HG03060 (cell line): Measurements from ENCODE around the gene LTBP4.
"Not testable (repeated sequence)": the region's sequence is repeated elsewhere in the genome, so short reads cannot be mapped to it uniquely, and the experiment has no call there.

Experiments used
- ATAC-seq: cut with Tn5 transposase; IDR thresholded peaks from one replicate; pipeline ENCODE4 v1.9.1; 2021; ENCODE audit warnings: low read depth, moderate number of reproducible peaks; ENCODE audit not compliant: unreplicated experiment

Gene LTBP4

GRCh38 chr19:40576585-40577451 is 24.4 kb upstream of the LTBP4 start, which contains the start of gene SHKBP1:
SHKBP1 (plus strand) TSS chr19:40576873; CDS start chr19:40576900, 27 bp downstream.
- peak; percentile 69 for ATAC-seq

- no peak for ATAC-seq
Measured at GRCh38 chr19:40578442-40578908, 22.7 kb upstream of the LTBP4 start.

DNA sequence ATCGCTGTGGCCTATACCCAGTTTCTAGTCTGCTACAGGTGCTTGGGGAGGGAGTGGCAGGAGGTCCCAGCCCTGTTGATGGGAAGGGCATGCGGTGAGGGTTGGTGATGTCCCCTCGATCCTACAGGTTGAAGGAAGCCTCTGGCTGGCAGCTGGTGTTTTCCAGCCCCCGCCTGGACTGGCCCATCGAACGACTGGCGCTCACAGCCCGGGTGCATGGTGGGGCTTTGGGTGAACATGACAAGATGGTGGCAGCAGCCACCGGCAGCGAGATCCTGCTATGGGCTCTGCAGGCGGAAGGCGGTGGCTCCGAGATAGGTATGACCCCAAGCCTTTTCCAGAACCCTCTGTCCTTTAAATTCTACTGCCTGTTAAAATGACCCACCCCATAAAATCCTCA is 20.6 kb upstream of the LTBP4 start:
- no peak for ATAC-seq

GRCh38 chr19:40581531-40581930 is 19.6 kb upstream of the LTBP4 start:
- no peak for ATAC-seq

- no peak for ATAC-seq
Measured at GRCh38 chr19:40582467-40582866, 18.7 kb upstream of the LTBP4 start.

DNA sequence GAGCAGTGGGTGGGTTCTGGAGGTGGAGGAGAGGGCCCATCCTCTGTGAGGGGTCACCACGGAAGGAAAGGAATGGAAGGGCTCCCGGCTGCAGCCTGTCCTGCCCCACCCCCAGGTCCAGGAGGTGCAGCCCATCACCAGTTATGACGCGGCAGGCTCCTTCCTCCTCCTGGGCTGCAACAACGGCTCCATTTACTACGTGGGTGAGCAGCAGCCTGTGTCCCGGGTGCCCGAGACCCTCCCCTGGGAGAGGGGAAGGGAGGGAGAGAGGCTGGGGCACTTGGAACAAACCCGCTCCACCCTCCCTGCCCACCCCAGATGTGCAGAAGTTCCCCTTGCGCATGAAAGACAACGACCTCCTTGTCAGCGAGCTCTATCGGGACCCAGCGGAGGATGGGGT is 17.9 kb upstream of the LTBP4 start:
- no peak for ATAC-seq

GRCh38 chr19:40584007-40584406 is 17.2 kb upstream of the LTBP4 start:
- ATAC-seq = no peak

- ATAC-seq = no peak
Measured at GRCh38 chr19:40585241-40585981, 15.8 kb upstream of the LTBP4 start.

GRCh38 chr19:40585982-40586422 is 15.2 kb upstream of the LTBP4 start:
- no peak for ATAC-seq

DNA sequence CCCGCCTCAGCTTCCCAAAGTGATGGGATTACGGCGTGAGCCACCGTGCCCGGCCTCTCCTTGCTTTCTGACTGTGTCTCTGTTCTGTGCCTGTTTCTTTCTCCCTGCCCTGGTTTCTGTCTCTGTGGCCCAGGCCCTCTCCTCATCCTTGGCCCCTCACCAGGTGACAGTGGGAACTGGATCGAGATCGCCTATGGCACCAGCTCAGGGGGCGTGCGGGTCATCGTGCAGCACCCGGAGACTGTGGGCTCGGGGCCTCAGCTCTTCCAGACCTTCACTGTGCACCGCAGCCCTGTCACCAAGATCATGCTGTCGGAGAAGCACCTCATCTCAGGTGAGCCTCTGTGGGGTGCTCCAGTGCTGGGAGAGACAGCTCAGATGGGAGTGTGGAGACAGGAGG is 14.6 kb upstream of the LTBP4 start:
- ATAC-seq = no peak

- no peak for ATAC-seq
Measured at GRCh38 chr19:40588110-40588854, 12.9 kb upstream of the LTBP4 start.

GRCh38 chr19:40588926-40589569 is 12.1 kb upstream of the LTBP4 start:
- no peak for ATAC-seq

GRCh38 chr19:40589591-40590429 is 11.4 kb upstream of the LTBP4 start:
- no peak for ATAC-seq

- ATAC-seq = no peak
Measured at GRCh38 chr19:40590464-40591265, 10.5 kb upstream of the LTBP4 start.

GRCh38 chr19:40591724-40592123 is 9.4 kb upstream of the LTBP4 start:
- ATAC-seq = not testable (repeated sequence)

- no peak for ATAC-seq
Measured at GRCh38 chr19:40592170-40592569, 9.0 kb upstream of the LTBP4 start.

DNA sequence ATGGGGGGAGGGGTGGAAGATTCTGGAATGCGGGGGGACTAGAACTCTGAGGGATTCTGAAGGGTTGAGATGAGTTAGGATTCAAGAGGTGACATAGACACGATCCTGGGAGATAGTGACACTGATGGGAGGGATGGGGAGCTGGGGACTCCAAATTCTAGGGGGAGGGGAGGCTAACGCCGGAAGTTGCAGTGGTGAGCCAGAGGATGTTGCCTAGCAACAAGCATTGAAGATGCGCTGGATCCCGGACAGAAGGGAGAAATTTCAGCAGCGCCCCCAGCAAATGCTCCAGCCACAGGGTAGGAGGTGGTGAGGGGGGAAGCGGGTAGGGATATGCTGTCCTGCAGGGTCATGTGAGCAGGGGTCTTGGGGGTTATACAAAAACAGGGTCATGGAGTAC is 6.9 kb upstream of the LTBP4 start:
- ATAC-seq = no peak

DNA sequence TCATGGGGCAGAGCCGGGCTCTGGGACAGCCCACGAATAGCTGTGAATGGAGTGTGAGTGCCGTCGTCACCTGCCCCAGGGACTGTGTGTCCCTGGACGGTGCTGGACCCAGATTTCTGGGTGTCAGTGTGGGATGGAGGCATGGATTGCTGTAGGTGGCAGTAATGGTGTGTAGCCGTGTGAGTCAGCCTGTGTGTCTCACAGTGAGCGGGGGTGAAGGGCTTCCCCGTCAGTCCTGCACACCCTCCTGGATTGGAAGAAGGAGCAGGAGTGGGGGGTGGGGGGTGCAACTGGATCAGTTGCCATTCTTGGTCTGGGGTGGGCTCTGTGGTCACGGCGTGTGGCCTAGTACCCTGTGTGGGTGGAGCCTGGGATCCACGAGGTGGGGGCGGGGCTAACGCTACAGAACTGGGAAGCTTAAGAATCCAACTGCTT is 6.5 kb upstream of the LTBP4 start:
- ATAC-seq = no peak
